GM23338 (cell line): ENCODE data around the gene ZNF333.
"Not testable (repeated sequence)": the region's sequence is repeated elsewhere in the genome, so short reads cannot be mapped to it uniquely, and the experiment has no call there.

Source experiments
- CTCF ChIP-seq, 2 experiments: fragments of 200-600 bp in 1 of 2; sonication (generic) in 1 of 2; conservative IDR thresholded peaks; 2 replicates each; pipeline versions ENCODE4 v1.5.1 to v1.6.1; 2016 to 2017; ENCODE audit warnings: antibody characterized with exemption in 2 of 2, low read depth in 2 of 2, mild to moderate bottlenecking in 2 of 2, moderate library complexity in 1 of 2
- ETS1 ChIP-seq: IDR thresholded peaks from 2 replicates; pipeline ENCODE4 v1.6.1; 2016; ENCODE audit warnings: antibody characterized with exemption
- EZH2 ChIP-seq: fragments of 200-600 bp; sonication (generic); IDR thresholded peaks from one replicate; pipeline ENCODE4 v1.8.0; 2017; ENCODE audit warnings: antibody characterized with exemption, mild to moderate bottlenecking, low read depth; ENCODE audit not compliant: unreplicated experiment
- EZH2phosphoT487 ChIP-seq: fragments of 200-600 bp; sonication (generic); IDR thresholded peaks from one replicate; pipeline ENCODE4 v1.8.1; 2018; ENCODE audit warnings: antibody characterized with exemption; ENCODE audit not compliant: unreplicated experiment
- POLR2AphosphoS5 ChIP-seq: IDR thresholded peaks from 2 replicates; pipeline ENCODE4 v1.6.1; 2016; ENCODE audit warnings: antibody characterized with exemption, low read depth
- REST ChIP-seq: IDR thresholded peaks from one replicate; pipeline ENCODE4 v1.6.1; 2018; ENCODE audit warnings: antibody characterized with exemption; ENCODE audit not compliant: unreplicated experiment
- STAT1 ChIP-seq: IDR thresholded peaks from one replicate; pipeline ENCODE4 v1.6.1; 2016; ENCODE audit warnings: antibody characterized with exemption; ENCODE audit not compliant: unreplicated experiment
- ZNF114 ChIP-seq: fragments of 250-450 bp; sonication (Bioruptor Pico); IDR thresholded peaks from 2 replicates; pipeline ENCODE4 v1.5.0; 2020; ENCODE audit warnings: mild to moderate bottlenecking, moderate library complexity
- ZNF331 ChIP-seq: fragments of 250-450 bp; sonication (Bioruptor Pico); IDR thresholded peaks from 2 replicates; pipeline ENCODE4 v1.5.0; 2020; ENCODE audit warnings: low read depth, mild to moderate bottlenecking, moderate library complexity

GRCh38 chr19:14765403-14765802 is 75.6 kb downstream of the ZNF333 start:
- not testable (repeated sequence) for TF ChIP-seq CTCF (conservative IDR thresholded peaks at IDR 0.05; ENCODE audit: low read depth in 2 of 2); STAT1; REST; POLR2AphosphoS5; EZH2phosphoT487; EZH2; ZNF331 (CRISPR knock-in tag); ETS1; ZNF114 (CRISPR knock-in tag)
